Measurements from ENCODE around the gene FAM107B. TPM values are rescaled to one million over a fixed set of nuclear protein-coding genes. Genes with fewer than 3 reads are reported as not detected.

FAM107B gene
- total RNA-seq, 4 donors from 2014 or later, result 24.1 to 69.7 (median 43.2) TPM

DNA sequence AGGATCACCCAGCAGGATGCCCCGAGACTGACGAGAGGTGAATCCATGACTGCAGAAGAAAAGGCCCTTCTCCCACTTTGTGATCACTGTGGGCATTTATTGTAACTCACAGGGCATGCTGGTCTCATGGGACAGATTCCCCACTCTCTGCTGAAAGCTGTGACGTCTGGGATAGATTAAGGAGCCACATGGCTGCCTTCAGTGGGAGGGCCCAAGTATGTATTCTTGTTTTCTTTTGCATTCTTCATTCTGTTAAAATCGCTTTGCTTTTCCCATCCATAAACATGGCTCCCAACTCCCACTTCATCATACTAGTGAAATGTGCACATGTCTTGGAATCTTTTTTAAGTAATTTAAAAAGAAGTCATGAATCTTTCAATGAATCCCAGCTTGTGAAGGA, 67.2 kb downstream of the FAM107B start:
- Histone ChIP-seq H3K4me3 (no peak overlapping the region), H3K27ac (no peak overlapping the region), H3K27me3 (no peaks in the 10 kb centered on the region), H3K36me3 (no peaks in the 10 kb centered on the region), H3K9me3 (no peaks in the 10 kb centered on the region), H3K4me1 (no peaks in the 10 kb centered on the region)
- DNase-seq, result no peak
- intact Hi-C loops (cut with DNase I; ENCODE audit: low total_unique reads), result no loop called here
- TF ChIP-seq POLR2A (IDR thresholded peaks at IDR 0.05), result no peak
- TF ChIP-seq, protein P1, sequence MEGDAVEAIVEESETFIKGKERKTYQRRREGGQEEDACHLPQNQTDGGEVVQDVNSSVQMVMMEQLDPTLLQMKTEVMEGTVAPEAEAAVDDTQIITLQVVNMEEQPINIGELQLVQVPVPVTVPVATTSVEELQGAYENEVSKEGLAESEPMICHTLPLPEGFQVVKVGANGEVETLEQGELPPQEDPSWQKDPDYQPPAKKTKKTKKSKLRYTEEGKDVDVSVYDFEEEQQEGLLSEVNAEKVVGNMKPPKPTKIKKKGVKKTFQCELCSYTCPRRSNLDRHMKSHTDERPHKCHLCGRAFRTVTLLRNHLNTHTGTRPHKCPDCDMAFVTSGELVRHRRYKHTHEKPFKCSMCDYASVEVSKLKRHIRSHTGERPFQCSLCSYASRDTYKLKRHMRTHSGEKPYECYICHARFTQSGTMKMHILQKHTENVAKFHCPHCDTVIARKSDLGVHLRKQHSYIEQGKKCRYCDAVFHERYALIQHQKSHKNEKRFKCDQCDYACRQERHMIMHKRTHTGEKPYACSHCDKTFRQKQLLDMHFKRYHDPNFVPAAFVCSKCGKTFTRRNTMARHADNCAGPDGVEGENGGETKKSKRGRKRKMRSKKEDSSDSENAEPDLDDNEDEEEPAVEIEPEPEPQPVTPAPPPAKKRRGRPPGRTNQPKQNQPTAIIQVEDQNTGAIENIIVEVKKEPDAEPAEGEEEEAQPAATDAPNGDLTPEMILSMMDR (IDR thresholded peaks at IDR 0.05), result no peak

DNA sequence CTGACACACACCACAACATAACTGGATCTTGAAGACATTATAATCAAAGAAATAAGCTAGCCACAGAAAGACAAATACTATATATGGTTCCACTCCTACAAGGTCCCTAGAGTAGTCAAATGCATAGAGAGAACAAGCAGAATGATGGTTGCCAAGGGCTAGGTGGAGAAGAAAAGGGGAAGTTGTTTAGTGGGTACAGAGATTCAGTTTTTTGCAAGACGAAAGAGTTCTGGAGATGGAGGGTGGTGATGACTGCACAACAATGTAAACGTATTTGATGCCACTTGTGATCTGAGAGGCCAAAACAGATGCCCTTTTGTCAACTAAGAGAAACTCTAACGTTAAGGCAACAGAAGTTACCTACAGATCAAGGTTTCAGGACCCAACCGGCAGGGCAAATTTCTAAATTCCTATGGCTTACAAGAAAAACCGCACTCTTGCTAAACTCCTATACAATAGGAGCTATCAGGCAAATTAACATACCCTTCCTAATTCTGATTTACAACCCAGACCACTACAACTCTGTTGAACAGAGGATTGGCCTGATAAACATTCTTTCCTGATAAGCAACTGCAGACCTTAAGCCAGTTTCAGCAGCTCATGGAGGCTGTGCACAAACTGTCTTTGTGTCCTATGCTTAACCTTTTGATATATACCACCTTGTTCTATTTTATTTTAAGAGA, 69.0 kb downstream of the FAM107B start:
- H3K27ac ChIP-seq, result no peak overlapping the region

DNA sequence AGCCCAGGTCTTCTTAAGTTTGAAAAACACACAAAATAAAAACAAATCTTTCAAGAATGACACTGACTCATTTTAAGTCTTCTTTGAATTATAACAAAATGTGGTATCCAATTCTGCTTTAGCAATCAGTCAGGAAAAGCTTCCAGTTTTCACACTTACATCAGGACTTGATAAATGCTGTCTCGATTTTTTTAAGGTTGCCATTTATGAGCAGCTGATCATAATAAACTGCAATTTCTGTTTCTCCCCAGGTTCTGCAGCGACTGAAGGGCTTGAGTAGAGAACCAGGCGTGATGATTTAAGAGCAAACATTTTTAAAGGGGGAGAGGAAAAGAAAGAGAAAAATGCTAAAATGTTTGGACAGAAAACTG, 71.1 kb downstream of the FAM107B start:
- no peak overlapping the region for H3K27ac ChIP-seq
- no peak for TF ChIP-seq POLR2A (IDR thresholded peaks at IDR 0.05)
- TF ChIP-seq, protein P1 (IDR thresholded peaks at IDR 0.05), result no peak
- H3K4me1 ChIP-seq, result no peaks in the 10 kb centered on the region
- intact Hi-C loops (cut with DNase I; ENCODE audit: low total_unique reads), result no loop called here
- H3K4me3 ChIP-seq, result no peak overlapping the region
- H3K36me3 ChIP-seq, result no peaks in the 10 kb centered on the region
- no peak for DNase-seq
- H3K9me3 ChIP-seq, result no peaks in the 10 kb centered on the region
- H3K27me3 ChIP-seq, result no peaks in the 10 kb centered on the region

More for the DNA sequence above, 69.0 kb downstream of the FAM107B start:
- no peaks in the 10 kb centered on the region for H3K36me3 ChIP-seq
- H3K9me3 ChIP-seq, result no peaks in the 10 kb centered on the region
- intact Hi-C loops (cut with DNase I; ENCODE audit: low total_unique reads), result no loop called here
- H3K27me3 ChIP-seq, result no peaks in the 10 kb centered on the region
- DNase-seq, result no peak
- TF ChIP-seq, protein P1 (IDR thresholded peaks at IDR 0.05), result no peak
- TF ChIP-seq POLR2A (IDR thresholded peaks at IDR 0.05), result no peak
- H3K4me1 ChIP-seq, result no peaks in the 10 kb centered on the region
- no peak overlapping the region for H3K4me3 ChIP-seq

DNA sequence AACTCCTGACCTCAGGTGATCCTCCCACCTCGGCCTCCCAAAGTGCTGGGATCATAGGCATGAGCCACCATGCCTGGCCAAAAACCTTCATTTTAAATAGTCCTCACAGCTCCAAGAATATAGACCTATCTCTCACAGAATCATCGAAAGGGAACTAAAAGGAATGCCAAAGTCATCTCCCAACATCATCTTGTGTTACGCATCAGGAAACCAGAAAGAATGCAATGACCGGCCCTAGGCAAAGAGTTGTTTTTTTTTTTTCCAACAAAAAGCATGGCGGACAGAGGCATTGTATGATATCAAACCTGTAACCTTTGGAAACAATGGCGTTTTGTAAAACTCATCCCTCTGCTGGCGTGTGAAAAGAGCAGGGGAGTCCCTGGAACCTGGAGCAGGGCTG, 73.2 kb downstream of the FAM107B start:
- H3K9me3 ChIP-seq, result no peaks in the 10 kb centered on the region
- no peaks in the 10 kb centered on the region for H3K36me3 ChIP-seq
- intact Hi-C loops (cut with DNase I; ENCODE audit: low total_unique reads), result no loop called here
- no peak overlapping the region for H3K27ac ChIP-seq
- no peaks in the 10 kb centered on the region for H3K4me1 ChIP-seq
- H3K4me3 ChIP-seq, result no peak overlapping the region
- no peak for DNase-seq
- H3K27me3 ChIP-seq, result no peaks in the 10 kb centered on the region
- TF ChIP-seq, protein P1 (IDR thresholded peaks at IDR 0.05), result no peak
- no peak for TF ChIP-seq POLR2A (IDR thresholded peaks at IDR 0.05)

DNA sequence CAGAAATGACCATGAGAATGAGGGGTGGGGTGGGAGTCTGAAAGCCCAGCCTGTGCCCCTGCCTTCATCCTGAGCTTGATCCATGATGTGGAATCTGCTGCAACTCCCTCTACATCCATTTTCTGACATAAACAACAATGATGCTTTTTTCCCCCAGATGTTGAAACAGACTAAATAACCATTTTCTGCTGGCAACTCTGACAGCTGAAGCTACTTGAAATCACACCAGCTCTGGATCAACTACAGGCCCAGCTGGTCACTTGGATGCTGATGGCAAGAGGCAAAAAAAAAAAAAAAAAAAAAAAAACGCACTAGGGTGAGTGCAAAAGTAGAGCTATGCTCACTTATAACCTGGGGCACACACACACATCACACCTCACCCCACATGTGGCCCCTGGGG, 74.2 kb downstream of the FAM107B start:
- no peak for DNase-seq
- intact Hi-C loops (cut with DNase I; ENCODE audit: low total_unique reads), result no loop called here
- H3K4me3 ChIP-seq, result no peak overlapping the region
- H3K27ac ChIP-seq, result no peak overlapping the region
- no peak for TF ChIP-seq POLR2A (IDR thresholded peaks at IDR 0.05)
- TF ChIP-seq, protein P1 (IDR thresholded peaks at IDR 0.05), result no peak
- H3K9me3 ChIP-seq, result no peaks in the 10 kb centered on the region
- no peaks in the 10 kb centered on the region for H3K27me3 ChIP-seq
- H3K36me3 ChIP-seq, result no peaks in the 10 kb centered on the region
- H3K4me1 ChIP-seq, result no peaks in the 10 kb centered on the region

Measured in uterus (tissue), 4 donors.